ENCODE results near the gene AARS2. TPM values are rescaled to one million over a fixed set of nuclear protein-coding genes. Genes with fewer than 3 reads are reported as not detected.

Gene AARS2
- total and polyA plus RNA-seq, 2 of the 8 experiments (the other 6 are each of a cell fraction or from before 2014, with no cell fraction given) = 8.6 to 20.4 TPM

GRCh38 chr6:44309092-44309491, 4.1 kb downstream of the AARS2 start:
- Histone ChIP-seq H2AK5ac (ENCODE audit: low read depth, low read length) (no peak overlapping the region), H2BK20ac (ENCODE audit: low read length) (no peak overlapping the region), H3K36me3 (ENCODE audit: control insufficient read depth in 2 of 4, insufficient read depth in 4 of 4, low read length in 3 of 4) (peaks cover 18 to 62% (median 54%) of the 10 kb centered on the region in 4 experiments), H2BK5ac (ENCODE audit: low read depth, low read length) (no peak overlapping the region), H3K23me2 (ENCODE audit: low read depth, low read length) (peaks cover 4% of the 10 kb centered on the region), H2BK120ac (replicated peaks; ENCODE audit: low read depth, low read length) (no peak overlapping the region), H3K4me1 (replicated peaks in 1 of 4; ENCODE audit: control insufficient read depth in 3 of 4, insufficient read depth in 4 of 4, low read length in 3 of 4) (peaks cover 0 to 9% (median 3%) of the 10 kb centered on the region in 4 experiments; a peak in 5 of 7 replicates), H3K27ac (ENCODE audit: low read depth, low read length) (no peak overlapping the region), H3K79me1 (ENCODE audit: low read depth, low read length) (peaks cover 3% of the 10 kb centered on the region; the same call in 1 of the 2 replicates), H3K4me2 (ENCODE audit: insufficient read depth in 1 of 2, low read depth in 2 of 2, low read length in 2 of 2) (no peak overlapping the region), H4K5ac (ENCODE audit: insufficient read length, low read depth, low read length) (no peak overlapping the region), H3K4me3 (ENCODE audit: extremely low read depth in 1 of 4, insufficient read depth in 2 of 4, low read depth in 3 of 4, low read length in 4 of 4) (no peak overlapping the region), H2BK12ac (ENCODE audit: low read depth, low read length) (no peak overlapping the region), H3K4ac (replicated peaks; ENCODE audit: insufficient read length, low read depth, low read length) (no peak overlapping the region), H3K56ac (replicated peaks; ENCODE audit: insufficient read length, low read depth, low read length) (no peak overlapping the region), H3K23ac (ENCODE audit: insufficient read length) (no peak overlapping the region), H4K91ac (replicated peaks; ENCODE audit: insufficient read length, low read length) (no peak overlapping the region), H3K79me2 (ENCODE audit: control insufficient read depth in 1 of 2, insufficient read depth in 2 of 2, low read length in 2 of 2) (peaks cover 0 to 13% of the 10 kb centered on the region in 2 experiments; a peak in 2 of 4 replicates), H3K14ac (ENCODE audit: insufficient read length) (no peak overlapping the region), H4K8ac (ENCODE audit: extremely low read depth, insufficient read depth, low read length) (no peak overlapping the region), H3K18ac (ENCODE audit: extremely low read depth, low read length) (no peak overlapping the region), H3K27me3 (replicated peaks in 1 of 4; ENCODE audit: control insufficient read depth in 3 of 4, extremely low read depth in 1 of 4, insufficient read depth in 3 of 4, low read length in 3 of 4) (no peaks in the 10 kb centered on the region), H3K9ac (replicated peaks in 1 of 4; ENCODE audit: extremely low read depth in 1 of 4, low read depth in 3 of 4, low read length in 3 of 4) (no peak overlapping the region), H2BK15ac (ENCODE audit: low read length) (no peak overlapping the region), H2AFZ (ENCODE audit: low read length) (no peak overlapping the region), H4K20me1 (replicated peaks in 1 of 2; ENCODE audit: control insufficient read depth in 1 of 2, insufficient read depth in 2 of 2, low read length in 2 of 2) (peaks cover 0 to 4% of the 10 kb centered on the region in 2 experiments), H3K9me3 (ENCODE audit: insufficient read depth in 2 of 2, low read depth in 1 of 2, low read length in 1 of 2) (no peaks in the 10 kb centered on the region)
- TF ChIP-seq PHF8 (conservative IDR thresholded peaks at IDR 0.05; ENCODE audit: low read depth, low read length) (no peak), SIRT6 (IDR thresholded peaks at IDR 0.05; ENCODE audit: low read length) (no peak), TAF7 (optimal IDR thresholded peaks at IDR 0.05; ENCODE audit: borderline replicate concordance, low read depth, low read length) (no peak), RFX5 (IDR thresholded peaks at IDR 0.05; ENCODE audit: borderline replicate concordance, low read depth, low read length) (no peak), JUND (IDR thresholded peaks at IDR 0.05; ENCODE audit: low read length) (no peak), HDAC6 (IDR thresholded peaks at IDR 0.05; ENCODE audit: low read depth, low read length) (no peak), TEAD4 (IDR thresholded peaks at IDR 0.05; ENCODE audit: low read depth, low read length) (no peak), CEBPB (IDR thresholded peaks at IDR 0.05; ENCODE audit: low read depth, low read length) (no peak), NANOG (IDR thresholded peaks at IDR 0.05; ENCODE audit: insufficient read depth, low read depth, low read length, poor library complexity, severe bottlenecking) (no peak), CTBP2 (IDR thresholded peaks at IDR 0.05; ENCODE audit: borderline replicate concordance, insufficient read depth, insufficient read length, low read length) (no peak)
- WGBS, 2 experiments (ENCODE audit: extremely low coverage in 1 of 2, insufficient coverage in 1 of 2, insufficient read length in 1 of 2, insufficient replicate concordance in 2 of 2, low coverage in 1 of 2, low lambda C conversion rate in 2 of 2, missing lambda C conversion rate in 1 of 2) = 97% methylated on average over 2 of the region's 2 CpGs; no CpG with 5 or more reads in 1 of the 2 experiments
- POLR2A ChIA-PET (ENCODE audit: partially characterized antibody) = interaction anchor here (0.6 to 6.9 kb wide), 13 partner anchors 10 to 79 kb away, joined by 3 to 81 read pairs (median 4); partner anchors contain the start of gene CDC5L
- no peak for DNase-seq (ENCODE audit: low read depth in 1 of 2, low spot score in 2 of 2)
- CTCF ChIA-PET (ENCODE audit: partially characterized antibody) = interaction anchor here (0.6 to 13.9 kb wide), 9 partner anchors 7 to 56 kb away, joined by 3 to 330 read pairs (median 4); partner anchors contain the start of genes NFKBIE and TMEM151B
- no peak for FAIRE-seq
